Trophoblast cell (in vitro differentiated cells and primary cell): ENCODE results near the gene UVRAG.

Experiments used
- DNase-seq, 2 donors: peaks; one replicate each; pipeline ENCODE4 v3.0.0-alpha.2; 2016
- H2AFZ ChIP-seq: 2 replicates; pipeline ENCODE4 v1.6.1; 2013; ENCODE audit warnings: low read length, moderate library complexity, mild to moderate bottlenecking; ENCODE audit not compliant: insufficient read depth, poor library complexity
- H2AK5ac ChIP-seq: 2 replicates; pipeline ENCODE4 v1.6.1; 2013; ENCODE audit warnings: mild to moderate bottlenecking, low read length
- H2BK120ac ChIP-seq: 2 replicates; pipeline ENCODE4 v1.6.1; 2013; ENCODE audit warnings: low read length, mild to moderate bottlenecking, moderate library complexity; ENCODE audit not compliant: insufficient read depth, poor library complexity
- H2BK12ac ChIP-seq: 2 replicates; pipeline ENCODE4 v1.6.1; 2013; ENCODE audit warnings: mild to moderate bottlenecking, low read length, moderate library complexity
- H2BK5ac ChIP-seq: 2 replicates; pipeline ENCODE4 v1.6.1; 2013; ENCODE audit warnings: low read length, low read depth, moderate library complexity, mild to moderate bottlenecking; ENCODE audit not compliant: poor library complexity
- H3K14ac ChIP-seq: 2 replicates; pipeline ENCODE4 v1.6.1; 2013; ENCODE audit warnings: mild to moderate bottlenecking, low read length
- H3K18ac ChIP-seq: 2 replicates; pipeline ENCODE4 v1.6.1; 2013; ENCODE audit warnings: mild to moderate bottlenecking, low read length
- H3K23ac ChIP-seq: 2 replicates; pipeline ENCODE4 v1.6.1; 2013; ENCODE audit warnings: low read length
- H3K27ac ChIP-seq: 2 replicates; pipeline ENCODE4 v1.5.1; 2013; ENCODE audit warnings: low read depth, mild to moderate bottlenecking, inconsistent platforms, low read length, moderate library complexity
- H3K27me3 ChIP-seq: 2 replicates; pipeline ENCODE4 v1.6.1; 2013; ENCODE audit warnings: inconsistent platforms, mild to moderate bottlenecking, low read length, moderate library complexity; ENCODE audit not compliant: insufficient read depth
- H3K36me3 ChIP-seq, 2 experiments: 1 replicate in 1 of 2; 2 replicates in 1 of 2; pipeline ENCODE4 v1.6.1; 2013; ENCODE audit warnings: low read length in 2 of 2, mild to moderate bottlenecking in 2 of 2, moderate library complexity in 1 of 2; ENCODE audit not compliant: insufficient read depth in 2 of 2, control insufficient read depth in 1 of 2
- H3K4ac ChIP-seq: 2 replicates; pipeline ENCODE4 v1.6.1; 2013; ENCODE audit warnings: low read depth, mild to moderate bottlenecking, low read length, moderate library complexity
- H3K4me1 ChIP-seq, 2 experiments: 1 replicate in 1 of 2; 2 replicates in 1 of 2; pipeline ENCODE4 v1.6.1; 2013; ENCODE audit warnings: low read length in 2 of 2, mild to moderate bottlenecking in 2 of 2, moderate library complexity in 1 of 2; ENCODE audit not compliant: insufficient read depth in 2 of 2, control insufficient read depth in 1 of 2
- H3K4me2 ChIP-seq: 2 replicates; pipeline ENCODE4 v1.6.1; 2013; ENCODE audit warnings: inconsistent platforms, mild to moderate bottlenecking, low read length, moderate library complexity
- H3K4me3 ChIP-seq: 2 replicates; pipeline ENCODE4 v1.5.1; 2013; ENCODE audit warnings: mild to moderate bottlenecking, low read depth, low read length, inconsistent platforms
- H3K79me1 ChIP-seq: one replicate; pipeline ENCODE4 v1.6.1; 2013; ENCODE audit warnings: low read length
- H3K79me2 ChIP-seq: 2 replicates; pipeline ENCODE4 v1.6.1; 2013; ENCODE audit warnings: low read length, mild to moderate bottlenecking; ENCODE audit not compliant: control insufficient read depth, insufficient read depth, poor library complexity
- H3K9ac ChIP-seq: 2 replicates; pipeline ENCODE4 v1.6.1; 2013; ENCODE audit warnings: mild to moderate bottlenecking, low read length
- H3K9me3 ChIP-seq: 2 replicates; pipeline ENCODE4 v1.6.1; 2013; ENCODE audit warnings: low read depth, mild to moderate bottlenecking, control low read depth, inconsistent platforms, low read length; ENCODE audit not compliant: insufficient read depth
- H4K12ac ChIP-seq: 2 replicates; pipeline ENCODE4 v1.6.1; 2013; ENCODE audit warnings: low read depth, mild to moderate bottlenecking, low read length, moderate library complexity
- H4K8ac ChIP-seq: 2 replicates; pipeline ENCODE4 v1.6.1; 2013; ENCODE audit warnings: low read depth, mild to moderate bottlenecking, low read length, moderate library complexity
- H4K91ac ChIP-seq: one replicate; pipeline ENCODE4 v1.6.1; 2013; ENCODE audit warnings: low read depth, mild to moderate bottlenecking, low read length, moderate library complexity
- WGBS: extraction: QIAGEN DNeasy Blood & Tissue Kit; methylation state at CpG from one replicate; pipeline ENCODE4 v1.1.7; 2013; ENCODE audit warnings: missing lambda C conversion rate; ENCODE audit not compliant: insufficient read length, insufficient coverage; ENCODE audit errors: extremely low coverage; 5-methylcytosine and 5-hydroxymethylcytosine counted together

UVRAG gene

GRCh38 chr11:75778962-75779361, 36.0 kb upstream of the UVRAG start:
- Histone ChIP-seq H4K91ac (no peak overlapping the region), H3K9me3 (no peaks in the 10 kb centered on the region), H3K36me3 (no peaks in the 10 kb centered on the region), H3K4me3 (no peak overlapping the region), H3K79me2 (no peaks in the 10 kb centered on the region), H3K27me3 (no peaks in the 10 kb centered on the region), H3K4ac (no peak overlapping the region), H2AK5ac (no peak overlapping the region), H3K27ac (no peak overlapping the region), H3K4me2 (no peak overlapping the region), H2AFZ (no peak overlapping the region), H3K23ac (no peak overlapping the region), H2BK5ac (no peak overlapping the region), H2BK12ac (no peak overlapping the region), H4K12ac (no peak overlapping the region), H3K4me1 (peaks cover 0 to 2% of the 10 kb centered on the region in 2 experiments), H3K9ac (no peak overlapping the region), H3K18ac (no peak overlapping the region), H3K14ac (no peak overlapping the region), H4K8ac (no peak overlapping the region), H3K79me1 (no peaks in the 10 kb centered on the region), H2BK120ac (no peak overlapping the region)
- DNase-seq = no peak
- no CpG with 5 or more reads among the region's 5 CpGs for WGBS

DNA sequence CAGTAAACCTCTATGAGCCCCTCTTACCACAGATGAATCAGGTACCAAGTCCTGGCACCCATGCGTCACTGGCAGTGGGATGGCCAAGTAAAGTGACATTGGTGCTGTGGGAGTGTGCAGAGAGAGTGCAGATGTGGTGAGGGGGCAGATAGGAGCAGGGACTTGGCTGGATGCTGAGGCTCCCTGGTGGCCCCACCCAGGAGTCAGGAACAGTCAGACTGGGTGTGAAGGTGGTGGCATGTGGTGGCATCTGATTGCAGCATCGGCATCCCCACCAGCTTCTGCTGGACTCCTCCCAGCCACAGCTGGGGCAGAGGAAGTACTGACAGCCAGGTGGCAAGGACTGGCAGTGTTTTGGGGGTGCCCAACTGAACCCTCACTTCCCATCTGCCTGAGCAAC, 35.0 kb upstream of the UVRAG start:
- Histone ChIP-seq H4K8ac (no peak overlapping the region), H2BK5ac (no peak overlapping the region), H3K9me3 (no peaks in the 10 kb centered on the region), H3K4me3 (no peak overlapping the region), H2AFZ (no peak overlapping the region), H3K23ac (no peak overlapping the region), H4K12ac (no peak overlapping the region), H3K18ac (no peak overlapping the region), H3K4me2 (no peak overlapping the region), H3K14ac (no peak overlapping the region), H2BK12ac (no peak overlapping the region), H3K4ac (no peak overlapping the region), H3K36me3 (no peaks in the 10 kb centered on the region), H3K79me1 (no peaks in the 10 kb centered on the region), H3K27ac (no peak overlapping the region), H3K27me3 (no peaks in the 10 kb centered on the region), H4K91ac (no peak overlapping the region), H3K9ac (no peak overlapping the region), H3K4me1 (peaks cover 0 to 2% of the 10 kb centered on the region in 2 experiments), H2AK5ac (no peak overlapping the region), H3K79me2 (no peaks in the 10 kb centered on the region), H2BK120ac (no peak overlapping the region)
- no CpG with 5 or more reads among the region's 2 CpGs for WGBS
- no peak for DNase-seq

GRCh38 chr11:75780888-75781287, 34.1 kb upstream of the UVRAG start:
- no peak overlapping the region for H3K4me2 ChIP-seq
- H2AK5ac ChIP-seq = no peak overlapping the region
- H3K14ac ChIP-seq = no peak overlapping the region
- no peak overlapping the region for H4K8ac ChIP-seq
- H3K9ac ChIP-seq = no peak overlapping the region
- no peaks in the 10 kb centered on the region for H3K27me3 ChIP-seq
- DNase-seq = peak; percentile 47 to 64
- H3K4me1 ChIP-seq = peaks cover 0 to 2% of the 10 kb centered on the region in 2 experiments
- no CpG with 5 or more reads among the region's 3 CpGs for WGBS
- no peak overlapping the region for H2BK120ac ChIP-seq
- no peak overlapping the region for H3K23ac ChIP-seq
- no peak overlapping the region for H2AFZ ChIP-seq
- H4K91ac ChIP-seq = no peak overlapping the region
- no peak overlapping the region for H3K18ac ChIP-seq
- H2BK12ac ChIP-seq = no peak overlapping the region
- H3K36me3 ChIP-seq = no peaks in the 10 kb centered on the region
- H3K27ac ChIP-seq = no peak overlapping the region
- no peak overlapping the region for H2BK5ac ChIP-seq
- H3K9me3 ChIP-seq = no peaks in the 10 kb centered on the region
- H3K79me1 ChIP-seq = no peaks in the 10 kb centered on the region
- no peak overlapping the region for H4K12ac ChIP-seq
- no peak overlapping the region for H3K4me3 ChIP-seq
- H3K4ac ChIP-seq = no peak overlapping the region
- no peaks in the 10 kb centered on the region for H3K79me2 ChIP-seq

DNA sequence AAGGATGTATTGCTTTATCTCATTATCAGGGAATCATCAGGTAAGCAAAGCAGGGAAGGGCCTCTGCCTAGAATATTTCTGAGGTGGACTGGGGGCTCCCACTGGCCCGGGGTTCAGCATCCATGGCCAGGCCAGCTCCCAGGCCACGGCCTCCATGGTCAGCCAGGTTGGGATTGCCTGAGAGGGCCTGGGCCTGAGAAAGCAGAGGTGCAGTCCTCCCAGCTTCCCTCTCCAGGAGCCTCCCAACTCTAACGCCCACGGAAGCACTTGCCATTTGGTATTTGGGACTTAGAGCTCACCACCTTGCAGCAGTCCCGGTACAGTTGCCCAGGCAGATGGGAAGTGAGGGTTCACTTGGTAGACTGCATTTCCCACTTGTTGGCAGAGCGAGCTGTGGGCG, 33.7 kb upstream of the UVRAG start:
- Histone ChIP-seq H3K27ac (no peak overlapping the region), H2AFZ (no peak overlapping the region), H3K4me2 (no peak overlapping the region), H3K23ac (no peak overlapping the region), H3K18ac (no peak overlapping the region), H3K9ac (no peak overlapping the region), H4K12ac (no peak overlapping the region), H2AK5ac (no peak overlapping the region), H3K4ac (no peak overlapping the region), H4K8ac (no peak overlapping the region), H4K91ac (no peak overlapping the region), H3K4me3 (no peak overlapping the region), H3K79me1 (no peaks in the 10 kb centered on the region), H3K14ac (no peak overlapping the region), H3K36me3 (no peaks in the 10 kb centered on the region), H2BK12ac (no peak overlapping the region), H3K9me3 (no peaks in the 10 kb centered on the region), H2BK120ac (no peak overlapping the region), H3K4me1 (peaks cover 0 to 2% of the 10 kb centered on the region in 2 experiments), H3K27me3 (no peaks in the 10 kb centered on the region), H2BK5ac (no peak overlapping the region), H3K79me2 (no peaks in the 10 kb centered on the region)
- WGBS = no CpG with 5 or more reads among the region's 7 CpGs
- DNase-seq = no peak
